HCT116 (cell line): ENCODE data around the gene THSD1. TPM values are rescaled to one million over a fixed set of nuclear protein-coding genes. Genes with fewer than 3 reads are reported as not detected.

Source experiments
- ATAC-seq: fragments of 200-7000 bp; cut with Tn5 transposase; 2 replicates; pipeline ENCODE4 v1.9.1; 2020; ENCODE audit warnings: mild to moderate bottlenecking, moderate library complexity
- BruUV-seq: library from RNA; stranded (reverse); fragments of 400-500 nt; replicated peaks from 2 replicates; lab custom pipeline; 2021; lab: Mats Ljungman, UMichigan
- CTCF ChIA-PET: fragments of 300-600 bp; sonication (Branson Sonifier 250); formaldehyde crosslinking; loops from one replicate; lab custom pipeline; 2021; ENCODE audit warnings: antibody characterized with exemption; lab: Charles Lee
- POLR2A ChIA-PET: fragments of 300-600, 350-600 bp; sonication (Branson Sonifier 250); formaldehyde crosslinking; loops from one replicate; lab custom pipeline; 2021; ENCODE audit warnings: antibody characterized with exemption; lab: Charles Lee
- RAD21 ChIA-PET, 2 experiments: fragments of 300-600 bp; sonication (Branson Sonifier 250); formaldehyde crosslinking; loops; one replicate each; lab custom pipeline; 2023; ENCODE audit warnings: low total read pairs in 2 of 2; ENCODE audit not compliant: uncharacterized antibody in 2 of 2, unreplicated experiment in 2 of 2, low non-redundant PET in 1 of 2; lab: Charles Lee
- DNase-seq: peaks from one replicate; pipeline ENCODE4 v3.0.0-alpha.2; 2010; ENCODE audit warnings: low read depth, low spot score
- H2AFZ ChIP-seq: fragments of 200-600 bp; shearing (Covaris generic), sonication (generic); 2 replicates; pipeline ENCODE4 v1.6.1; 2017; ENCODE audit warnings: low read depth, mixed run types, mixed read lengths, antibody characterized with exemption, low read length; ENCODE audit not compliant: poor library complexity, severe bottlenecking
- H3K27ac ChIP-seq: 2 replicates; pipeline ENCODE4 v1.5.1; 2012; ENCODE audit warnings: low read depth, low read length
- H3K27me3 ChIP-seq: fragments of 200-600 bp; sonication (generic); 2 replicates; pipeline ENCODE4 v1.6.1; 2016; ENCODE audit warnings: mixed run types, low read length, mixed read lengths; ENCODE audit not compliant: insufficient read depth
- H3K36me3 ChIP-seq, 2 experiments: fragments of 200-500 bp in 1 of 2; fragments of 200-600 bp in 1 of 2; sonication (Bioruptor generic) in 1 of 2; sonication (generic) in 1 of 2; 2 replicates each; pipeline versions ENCODE4 v1.5.1 to v1.6.1; 2014 to 2016; ENCODE audit warnings: low read length in 2 of 2, inconsistent platforms in 1 of 2, mixed read lengths in 1 of 2, mixed run types in 1 of 2; ENCODE audit not compliant: insufficient read depth in 2 of 2, control insufficient read depth in 1 of 2
- H3K4me1 ChIP-seq, 2 experiments: fragments of 200-600 bp in 1 of 2; sonication (generic) in 1 of 2; 2 replicates each; pipeline versions ENCODE4 v1.5.1 to v1.6.1; 2012 to 2017; ENCODE audit warnings: low read length in 2 of 2, inconsistent platforms in 1 of 2, mild to moderate bottlenecking in 1 of 2, mixed read lengths in 1 of 2, mixed run types in 1 of 2, moderate library complexity in 1 of 2; ENCODE audit not compliant: insufficient read depth in 2 of 2, control insufficient read depth in 1 of 2
- H3K4me2 ChIP-seq: fragments of 200-600 bp; sonication (generic); 2 replicates; pipeline ENCODE4 v1.6.1; 2017; ENCODE audit warnings: mixed run types, low read length, mixed read lengths
- H3K4me3 ChIP-seq, 2 experiments: fragments of 200-600 bp in 1 of 2; sonication (generic) in 1 of 2; replicated peaks in 1 of 2; 2 replicates each; pipeline ENCODE4 v1.5.1; 2011 to 2016; ENCODE audit warnings: low read length in 2 of 2, control low read depth in 1 of 2, low read depth in 1 of 2, mild to moderate bottlenecking in 1 of 2, mixed read lengths in 1 of 2, mixed run types in 1 of 2
- H3K79me2 ChIP-seq: fragments of 200-600 bp; sonication (generic); 2 replicates; pipeline ENCODE4 v1.6.1; 2017; ENCODE audit warnings: mild to moderate bottlenecking, mixed run types, low read length, moderate library complexity, mixed read lengths; ENCODE audit not compliant: insufficient read depth
- H3K9ac ChIP-seq: fragments of 200-600 bp; sonication (generic); 2 replicates; pipeline ENCODE4 v1.6.1; 2016; ENCODE audit warnings: low read length, mixed read lengths
- H3K9me2 ChIP-seq: fragments of 200-600 bp; sonication (generic), shearing (Covaris generic); 2 replicates; pipeline ENCODE4 v1.6.1; 2017; ENCODE audit warnings: mixed run types, mild to moderate bottlenecking, moderate library complexity; ENCODE audit not compliant: insufficient read depth
- H3K9me3 ChIP-seq, 2 experiments: fragments of 200-500 bp in 1 of 2; fragments of 200-600 bp in 1 of 2; sonication (Bioruptor generic) in 1 of 2; sonication (generic) in 1 of 2; 2 replicates each; pipeline ENCODE4 v1.6.1; 2014 to 2017; ENCODE audit warnings: low read length in 2 of 2, mixed read lengths in 2 of 2, inconsistent platforms in 1 of 2, low read depth in 1 of 2, mild to moderate bottlenecking in 1 of 2, mixed run types in 1 of 2, moderate library complexity in 1 of 2; ENCODE audit not compliant: control insufficient read depth in 1 of 2, insufficient read depth in 1 of 2
- H4K20me1 ChIP-seq: fragments of 200-600 bp; sonication (generic), shearing (Covaris generic); 2 replicates; pipeline ENCODE4 v1.6.1; 2017; ENCODE audit warnings: mixed run types, mild to moderate bottlenecking, moderate library complexity; ENCODE audit not compliant: insufficient read depth
- ATF3 ChIP-seq: IDR thresholded peaks from 2 replicates; pipeline ENCODE4 v1.6.1; 2012
- CEBPB ChIP-seq: IDR thresholded peaks from 2 replicates; pipeline ENCODE4 v1.6.1; 2012; ENCODE audit warnings: low read depth
- CTCF ChIP-seq, 3 experiments: fragments of 200-600 bp in 1 of 3; sonication (generic) in 1 of 3; IDR thresholded peaks in 2 of 3; conservative IDR thresholded peaks in 1 of 3; 2 replicates each; pipeline ENCODE4 v1.5.1; 2012 to 2017; ENCODE audit warnings: low read depth in 2 of 3, low read length in 2 of 3, antibody characterized with exemption in 1 of 3, borderline replicate concordance in 1 of 3, control low read depth in 1 of 3, mild to moderate bottlenecking in 1 of 3, mixed read lengths in 1 of 3, mixed run types in 1 of 3, moderate library complexity in 1 of 3; ENCODE audit not compliant: insufficient read depth in 1 of 3
- EGR1 ChIP-seq: IDR thresholded peaks from 2 replicates; pipeline ENCODE4 v1.6.1; 2012; ENCODE audit warnings: low read depth
- JUND ChIP-seq: IDR thresholded peaks from 2 replicates; pipeline ENCODE4 v1.6.1; 2012
- MAX ChIP-seq: IDR thresholded peaks from 2 replicates; pipeline ENCODE4 v1.6.1; 2012
- POLR2A ChIP-seq: IDR thresholded peaks from 2 replicates; pipeline ENCODE4 v1.7.0; 2011; ENCODE audit warnings: borderline replicate concordance; ENCODE audit not compliant: insufficient read depth, insufficient read length; ENCODE audit errors: extremely low read depth
- REST ChIP-seq: IDR thresholded peaks from 2 replicates; pipeline ENCODE4 v1.6.1; 2012; ENCODE audit warnings: low read depth
- SRF ChIP-seq: IDR thresholded peaks from 2 replicates; pipeline ENCODE4 v1.6.1; 2012; ENCODE audit warnings: low read depth
- TCF7L2 ChIP-seq: IDR thresholded peaks from 2 replicates; pipeline ENCODE4 v1.7.0; 2011; ENCODE audit warnings: borderline replicate concordance, inconsistent platforms; ENCODE audit not compliant: insufficient read depth, insufficient read length; ENCODE audit errors: extremely low read depth
- YY1 ChIP-seq: IDR thresholded peaks from 2 replicates; pipeline ENCODE4 v1.6.1; 2011; ENCODE audit warnings: low read length, low read depth, moderate library complexity, mild to moderate bottlenecking; ENCODE audit not compliant: insufficient replicate concordance; ENCODE audit errors: extremely low read depth
- ZFX ChIP-seq: fragments of 450-650 bp; IDR thresholded peaks from 2 replicates; pipeline ENCODE4 v1.6.1; 2017
- intact Hi-C: fragments of 100-400 bp; cut with micrococcal nuclease; formaldehyde crosslinking; loops from 2 replicates; pipeline ENCODE4 v1.10.0; 2022
- total RNA-seq: library from RNA; stranded (reverse); gene quantifications from one replicate; pipeline ENCODE4 v1.2.1, GENCODE V29; 2021; ENCODE audit not compliant: unreplicated experiment

Gene THSD1
- total RNA-seq, 1 experiment from 2014 or later = 0.76 TPM

GRCh38 chr13:52348071-52348470 lies 57.9 kb downstream of the THSD1 start:
- H3K27ac ChIP-seq = peak overlapping the region; percentile 39; the same call in 1 of the 2 replicates

GRCh38 chr13:52345631-52346251 lies 60.2 kb downstream of the THSD1 start:
- H3K9ac ChIP-seq = no peak overlapping the region
- POLR2A ChIA-PET = no interaction called here
- intact Hi-C loops = loop anchor here (10.0 kb wide), 1 partner anchor 459 kb away; no protein-coding TSS in a partner anchor
- RAD21 ChIA-PET = no interaction called here
- no peaks in the 10 kb centered on the region for H3K27me3 ChIP-seq
- peak overlapping the region; percentile 7 for H2AFZ ChIP-seq
- CTCF ChIA-PET = interaction anchor here (3.2 kb wide), 1 partner anchor 105 kb away, joined by 33 read pairs; the partner anchor contains the start of gene VPS36
- H3K4me2 ChIP-seq = no peak overlapping the region
- DNase-seq (no peak), ATAC-seq (no peak)
- no peaks in the 10 kb centered on the region for H3K79me2 ChIP-seq
- no peaks in the 10 kb centered on the region for H3K9me2 ChIP-seq
- peaks cover 22 to 25% of the 10 kb centered on the region in 2 experiments for H3K4me1 ChIP-seq
- BruUV-seq = no TSS peak
- H3K9me3 ChIP-seq = no peaks in the 10 kb centered on the region
- no peaks in the 10 kb centered on the region for H3K36me3 ChIP-seq
- H3K27ac ChIP-seq = no peak overlapping the region
- H4K20me1 ChIP-seq = no peaks in the 10 kb centered on the region
- H3K4me3 ChIP-seq = no peak overlapping the region
- TF ChIP-seq REST = no peak
- TF ChIP-seq CTCF (IDR thresholded peaks at IDR 0.05 in 2 of 3, conservative IDR thresholded peaks at IDR 0.05 in 1 of 3; ENCODE audit: borderline replicate concordance in 1 of 3, insufficient read depth in 1 of 3, low read depth in 2 of 3, low read length in 2 of 3) = no peak
- TF ChIP-seq TCF7L2 = no peak
- no peak for TF ChIP-seq MAX
- no peak for TF ChIP-seq JUND
- TF ChIP-seq ZFX = no peak
- no peak for TF ChIP-seq CEBPB
- TF ChIP-seq SRF = no peak
- TF ChIP-seq POLR2A = no peak
- TF ChIP-seq YY1 = no peak
- TF ChIP-seq ATF3 = no peak

More at GRCh38 chr13:52348071-52348470, 57.9 kb downstream of the THSD1 start:
- H2AFZ ChIP-seq = peak overlapping the region; percentile 88
- no TSS peak for BruUV-seq
- peaks cover 22 to 25% of the 10 kb centered on the region in 2 experiments for H3K4me1 ChIP-seq
- no peaks in the 10 kb centered on the region for H3K79me2 ChIP-seq
- intact Hi-C loops = loop anchor here (2.0 to 10.0 kb wide), 2 partner anchors 107 to 457 kb away; partner anchors contain the start of gene CKAP2
- CTCF ChIA-PET = interaction anchor here (3.2 kb wide), 1 partner anchor 102 kb away, joined by 33 read pairs; the partner anchor contains the start of gene VPS36
- no peaks in the 10 kb centered on the region for H3K27me3 ChIP-seq
- H3K9me2 ChIP-seq = no peaks in the 10 kb centered on the region
- 0 out of 2 replicates have a peak overlapping the region, but pooled peaks have one; percentile 2 for H3K9ac ChIP-seq
- RAD21 ChIA-PET = interaction anchor here in 1 of 2 experiments (1.2 kb wide), 1 partner anchor 103 kb away, joined by 5 read pairs; the partner anchor contains the start of gene VPS36
- peak overlapping the region; percentile 64 for H3K4me2 ChIP-seq
- DNase-seq (peak; percentile 34), ATAC-seq (peak; percentile 69)
- H3K36me3 ChIP-seq = no peaks in the 10 kb centered on the region
- 0 out of 4 replicates have a peak overlapping the region, but pooled peaks of 1 of the 2 experiments have one; percentile 14 for H3K4me3 ChIP-seq
- POLR2A ChIA-PET = interaction anchor here (0.8 to 1.6 kb wide), 2 partner anchors 102 to 103 kb away, joined by 3 to 4 read pairs; no protein-coding TSS in a partner anchor
- no peaks in the 10 kb centered on the region for H3K9me3 ChIP-seq
- no peaks in the 10 kb centered on the region for H4K20me1 ChIP-seq
- TF ChIP-seq YY1 = no peak
- TF ChIP-seq EGR1 = peak; percentile 77
- TF ChIP-seq, all 23 proteins: peak for 1
